Mucosa of descending colon (tissue), 3 donors: ENCODE measurements around the gene INTS4. TPM values are rescaled to one million over a fixed set of nuclear protein-coding genes. Genes with fewer than 3 reads are reported as not detected.
A peak's percentile ranks its signal among the peaks of the same experiment; 100 is the strongest.
"Not testable (repeated sequence)": the region's sequence is repeated elsewhere in the genome, so short reads cannot be mapped to it uniquely, and the experiment has no call there.

ENCODE experiments used
- ATAC-seq: fragments of 200-7000 bp; cut with Tn5 transposase; one replicate; pipeline ENCODE4 v1.9.1; 2020; ENCODE audit warnings: mild to moderate bottlenecking, moderate library complexity
- DNase-seq, 3 donors: peaks; one replicate each; pipeline ENCODE4 v3.0.0-alpha.2; 2020
- H3K36me3 ChIP-seq: fragments of 200-600 bp; one replicate; pipeline ENCODE4 v1.8.0; 2021; ENCODE audit warnings: low read depth, mild to moderate bottlenecking
- H3K4me1 ChIP-seq: fragments of 200-600 bp; one replicate; pipeline ENCODE4 v1.8.0; 2021; ENCODE audit warnings: low read depth, mild to moderate bottlenecking
- H3K4me3 ChIP-seq: fragments of 200-600 bp; one replicate; pipeline ENCODE4 v1.8.0; 2021; ENCODE audit warnings: mild to moderate bottlenecking
- H3K9me3 ChIP-seq: fragments of 200-600 bp; one replicate; pipeline ENCODE4 v1.8.0; 2021; ENCODE audit warnings: mild to moderate bottlenecking
- CTCF ChIP-seq: fragments of 200-600 bp; IDR thresholded peaks from one replicate; pipeline ENCODE4 v1.8.0; 2022; ENCODE audit warnings: antibody characterized with exemption, mild to moderate bottlenecking
- intact Hi-C, 2 donors: fragments of 100-400 bp; cut with DNase I in 1 of 2; cut with micrococcal nuclease in 1 of 2; formaldehyde crosslinking; loops; one replicate each; pipeline versions ENCODE4 v1.11.0 to v1.11.1; 2022; cut with DNase I, micrococcal nuclease
- total RNA-seq, 3 donors: library from RNA; stranded (reverse); fragmentation: NEBNext Ultra II Directional in 2 of 3; extraction: Animal tissue kit (Norgen Biotek cat#: 25700) in 2 of 3; gene quantifications; one replicate each; pipeline versions ENCODE4 v1.2.1 to v1.2.4, GENCODE V29; 2021 to 2023
- donor health status: DM: no; HTN: no; CAD: no; lungs with moderate emphysema.
- donor health status: DM: no; HTN: no; CAD: no.
- donor health status: DM: no; HTN: yes; CAD: no.

INTS4 gene
- total RNA-seq, 3 donors from 2014 or later = 22.8 to 31.7 (median 28.3) TPM

- Histone ChIP-seq H3K4me3 (no peak overlapping the region), H3K4me1 (no peaks in the 10 kb centered on the region), H3K36me3 (no peaks in the 10 kb centered on the region), H3K9me3 (no peaks in the 10 kb centered on the region)
- TF ChIP-seq CTCF = no peak
- DNase-seq = peak in 1 of 3 donors; percentile 1
- intact Hi-C loops = no loop called here
- ATAC-seq = no peak
Measured at GRCh38 chr11:77879218-77879617, 115.2 kb downstream of the INTS4 start.

GRCh38 chr11:77878247-77878646 lies 116.2 kb downstream of the INTS4 start:
- H3K36me3 ChIP-seq, intact Hi-C loops: not testable (repeated sequence)

GRCh38 chr11:77876045-77876444 lies 118.4 kb downstream of the INTS4 start:
- H3K36me3 ChIP-seq = no peaks in the 10 kb centered on the region
- H3K9me3 ChIP-seq = no peaks in the 10 kb centered on the region
- no peak for TF ChIP-seq CTCF
- no peak for DNase-seq
- intact Hi-C loops = no loop called here
- ATAC-seq = no peak
- H3K4me1 ChIP-seq = no peaks in the 10 kb centered on the region
- no peak overlapping the region for H3K4me3 ChIP-seq

More at GRCh38 chr11:77878247-77878646, 116.2 kb downstream of the INTS4 start:
- not testable (repeated sequence) for H3K4me1 ChIP-seq, H3K4me3 ChIP-seq, H3K9me3 ChIP-seq, DNase-seq, ATAC-seq

GRCh38 chr11:77874206-77874605 lies 120.3 kb downstream of the INTS4 start:
- DNase-seq = no peak
- no peaks in the 10 kb centered on the region for H3K9me3 ChIP-seq
- no peak for ATAC-seq
- H3K36me3 ChIP-seq = no peaks in the 10 kb centered on the region
- H3K4me1 ChIP-seq = no peaks in the 10 kb centered on the region
- H3K4me3 ChIP-seq = no peak overlapping the region
- TF ChIP-seq CTCF = no peak
- intact Hi-C loops = no loop called here

GRCh38 chr11:77873345-77873744 lies 121.1 kb downstream of the INTS4 start:
- no peak overlapping the region for H3K4me3 ChIP-seq
- no peaks in the 10 kb centered on the region for H3K36me3 ChIP-seq
- no peak for DNase-seq
- ATAC-seq = no peak
- H3K4me1 ChIP-seq = no peaks in the 10 kb centered on the region
- no peak for TF ChIP-seq CTCF
- no peaks in the 10 kb centered on the region for H3K9me3 ChIP-seq
- intact Hi-C loops = no loop called here

- DNase-seq (no peak), ATAC-seq (no peak)
- intact Hi-C loops = no loop called here
- Histone ChIP-seq H3K4me3 (no peak overlapping the region), H3K9me3 (no peaks in the 10 kb centered on the region), H3K4me1 (no peaks in the 10 kb centered on the region), H3K36me3 (no peaks in the 10 kb centered on the region)
- no peak for TF ChIP-seq CTCF
Measured at GRCh38 chr11:77871855-77872254, 122.6 kb downstream of the INTS4 start.
